GM21723 (cell line): ENCODE measurements around the gene IPCEF1.

Experiments
- ATAC-seq: cut with Tn5 transposase; IDR thresholded peaks from one replicate; pipeline ENCODE4 v1.9.1; 2021; ENCODE audit warnings: mild to moderate bottlenecking, moderate library complexity; ENCODE audit not compliant: unreplicated experiment

The IPCEF1 gene

GRCh38 chr6:154356690-154357089 is at the start of gene IPCEF1:
IPCEF1 (minus strand) TSS chr6:154356803; CDS start chr6:154265947, 90,856 bp downstream.
- ATAC-seq: no peak

- no peak for ATAC-seq
These were observed 49.7 kb upstream of the IPCEF1 start for GRCh38 chr6:154406301-154406700.

GRCh38 chr6:154404791-154405400 is 48.3 kb upstream of the IPCEF1 start:
- ATAC-seq: no peak

- no peak for ATAC-seq
These were observed 47.2 kb upstream of the IPCEF1 start for GRCh38 chr6:154403788-154404187.

GRCh38 chr6:154402081-154402780 is 45.6 kb upstream of the IPCEF1 start:
- no peak for ATAC-seq

- ATAC-seq: no peak
These were observed 42.5 kb upstream of the IPCEF1 start for GRCh38 chr6:154399097-154399496.

- no peak for ATAC-seq
These were observed 41.0 kb upstream of the IPCEF1 start for GRCh38 chr6:154397491-154398195.

- no peak for ATAC-seq
These were observed 39.3 kb upstream of the IPCEF1 start for GRCh38 chr6:154395878-154396277.

GRCh38 chr6:154395316-154395715 is 38.7 kb upstream of the IPCEF1 start:
- ATAC-seq: no peak

GRCh38 chr6:154394571-154394970 is 38.0 kb upstream of the IPCEF1 start:
- ATAC-seq: no peak

GRCh38 chr6:154390034-154390433 is 33.4 kb upstream of the IPCEF1 start:
- ATAC-seq: no peak

- ATAC-seq: no peak
These were observed 32.2 kb upstream of the IPCEF1 start for GRCh38 chr6:154388803-154389202.

GRCh38 chr6:154386848-154387717 is 30.5 kb upstream of the IPCEF1 start:
- ATAC-seq: no peak

- ATAC-seq: no peak
These were observed 27.6 kb upstream of the IPCEF1 start for GRCh38 chr6:154384191-154384590.

- ATAC-seq: no peak
These were observed 26.7 kb upstream of the IPCEF1 start for GRCh38 chr6:154383273-154383672.

GRCh38 chr6:154382740-154383139 is 26.1 kb upstream of the IPCEF1 start:
- ATAC-seq: no peak

GRCh38 chr6:154381548-154381947 is 24.9 kb upstream of the IPCEF1 start:
- ATAC-seq: no peak

GRCh38 chr6:154380741-154381140 is 24.1 kb upstream of the IPCEF1 start:
- ATAC-seq: no peak

- ATAC-seq: no peak
These were observed 23.0 kb upstream of the IPCEF1 start for GRCh38 chr6:154379585-154379984.

- no peak for ATAC-seq
These were observed 21.9 kb upstream of the IPCEF1 start for GRCh38 chr6:154378518-154378917.

GRCh38 chr6:154377726-154378125 is 21.1 kb upstream of the IPCEF1 start:
- no peak for ATAC-seq
